Fibroblast of mammary gland (primary cell): ENCODE measurements around the gene SLC18B1.

Experiments
- DNase-seq: peaks from one replicate; pipeline ENCODE4 v3.0.0-alpha.2; 2010; ENCODE audit warnings: low read depth
- H3K4me3 ChIP-seq: 2 replicates; pipeline ENCODE4 v1.5.1; 2011; ENCODE audit warnings: low read depth, mild to moderate bottlenecking, low read length, moderate library complexity; ENCODE audit not compliant: control insufficient read depth
- CTCF ChIP-seq: conservative IDR thresholded peaks from 2 replicates; pipeline ENCODE4 v1.5.1; 2011; ENCODE audit warnings: low read depth, low read length, inconsistent platforms; ENCODE audit not compliant: control insufficient read depth, insufficient read depth

Gene SLC18B1

DNA sequence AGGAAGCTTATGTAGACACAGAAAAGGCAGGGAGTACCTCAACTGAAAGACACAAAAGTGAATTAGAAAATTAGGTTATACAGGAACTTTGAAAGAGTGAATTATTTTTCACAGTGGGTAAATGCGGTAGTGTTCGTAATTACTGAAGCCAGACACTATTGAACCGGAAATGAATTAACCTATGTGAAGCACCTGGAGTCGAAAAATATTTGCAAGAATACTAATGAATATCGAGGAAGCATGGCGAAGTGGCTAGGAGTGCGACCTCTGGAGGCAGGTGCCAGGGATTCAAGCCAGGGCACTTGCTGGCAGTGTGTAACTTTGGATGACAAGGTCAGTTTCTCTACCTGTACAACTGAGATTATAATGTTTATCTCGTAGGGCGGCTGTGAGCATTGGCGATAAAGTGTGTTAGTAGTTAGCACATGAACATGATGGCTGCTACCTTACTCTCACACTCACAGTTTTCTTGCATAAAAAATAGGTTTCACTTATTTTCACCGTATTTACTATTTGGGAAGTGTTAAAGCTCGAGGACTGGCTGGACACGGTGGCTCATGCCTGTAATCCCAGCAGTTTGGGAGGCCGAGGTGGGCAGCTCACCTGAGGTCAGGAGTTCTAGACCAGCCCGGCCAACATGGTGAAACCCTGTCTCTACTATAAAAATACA is 567 bp upstream of the SLC18B1 start:
- peak; percentile 84 for TF ChIP-seq CTCF
- DNase-seq: peak; percentile 65
- H3K4me3 ChIP-seq: peak overlapping the region; percentile 64

GRCh38 chr6:132795461-132795860 is 3.0 kb downstream of the SLC18B1 start:
- no peak for DNase-seq
- H3K4me3 ChIP-seq: no peak overlapping the region
- TF ChIP-seq CTCF: no peak

GRCh38 chr6:132792510-132792909 is 5.9 kb downstream of the SLC18B1 start:
- TF ChIP-seq CTCF: no peak
- H3K4me3 ChIP-seq: no peak overlapping the region

DNA sequence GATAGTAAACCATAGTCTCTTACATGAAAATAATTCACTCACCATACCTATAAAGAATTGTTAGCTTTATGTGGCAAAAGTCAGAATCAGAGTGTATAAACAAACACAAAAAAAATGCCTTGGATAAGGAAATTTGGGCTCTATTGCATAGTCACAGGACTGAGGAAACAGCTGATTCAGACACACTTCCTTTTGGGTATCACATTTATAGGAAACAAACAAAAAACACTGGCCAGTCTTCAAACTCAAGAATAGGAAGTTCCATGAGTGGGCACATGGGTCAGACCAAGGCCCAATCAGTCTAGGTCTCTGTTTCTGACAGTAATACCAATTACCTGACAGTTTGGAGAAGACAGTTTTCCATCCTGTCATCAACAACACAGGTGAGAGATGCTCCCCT is 8.0 kb downstream of the SLC18B1 start:
- no peak overlapping the region for H3K4me3 ChIP-seq
- no peak for TF ChIP-seq CTCF
- DNase-seq: no peak

More at GRCh38 chr6:132792510-132792909, 5.9 kb downstream of the SLC18B1 start:
- no peak for DNase-seq

GRCh38 chr6:132789396-132789776 is 9.1 kb downstream of the SLC18B1 start:
- H3K4me3 ChIP-seq: no peak overlapping the region
- TF ChIP-seq CTCF: no peak
- DNase-seq: no peak

GRCh38 chr6:132788658-132789395 is 9.6 kb downstream of the SLC18B1 start:
- H3K4me3 ChIP-seq: no peak overlapping the region
- DNase-seq: no peak
- no peak for TF ChIP-seq CTCF
